HG03196 (cell line): ENCODE data around the gene KIAA0232.
A peak's percentile ranks its signal among the peaks of the same experiment; 100 is the strongest.
"Not testable (repeated sequence)": the region's sequence is repeated elsewhere in the genome, so short reads cannot be mapped to it uniquely, and the experiment has no call there.

Experiments
- ATAC-seq: cut with Tn5 transposase; IDR thresholded peaks from one replicate; pipeline ENCODE4 v1.9.1; 2021; ENCODE audit not compliant: unreplicated experiment

The KIAA0232 gene

GRCh38 chr4:6898763-6899162 is 116.2 kb downstream of the KIAA0232 start:
- ATAC-seq: no peak

DNA sequence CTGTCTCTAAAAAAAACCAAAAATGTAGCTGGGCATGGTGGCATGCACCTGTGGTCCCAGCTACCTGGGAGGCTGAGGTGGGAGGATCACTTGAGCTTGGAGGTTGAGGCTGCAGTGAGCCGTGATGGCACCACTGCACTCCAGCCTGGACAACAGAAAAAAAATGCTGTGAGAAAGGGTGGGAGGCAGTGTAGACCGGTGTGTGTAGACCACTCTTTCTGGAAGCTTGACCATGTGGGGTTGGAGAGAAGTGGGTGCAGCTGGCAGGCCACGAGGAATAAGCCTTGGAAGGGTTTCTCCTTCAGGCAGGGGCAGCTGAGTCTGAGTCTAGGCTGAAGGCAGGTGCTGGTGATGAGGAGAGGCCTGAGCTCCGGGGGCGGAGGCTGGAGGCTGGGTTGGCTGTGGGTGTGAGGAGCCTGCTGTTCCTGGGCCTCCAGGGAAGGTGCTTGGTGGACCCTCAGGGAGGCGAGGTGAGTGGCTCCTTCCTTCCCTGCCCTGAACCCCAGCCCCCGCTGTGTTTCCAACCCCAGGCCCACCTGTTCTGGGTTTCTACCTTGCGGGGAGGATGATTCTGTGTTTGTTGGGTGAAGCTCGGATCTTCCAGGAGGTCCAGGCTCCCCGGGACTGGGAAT is 117.8 kb downstream of the KIAA0232 start:
- ATAC-seq: no peak

GRCh38 chr4:6900956-6901355 is 118.4 kb downstream of the KIAA0232 start:
- no peak for ATAC-seq

DNA sequence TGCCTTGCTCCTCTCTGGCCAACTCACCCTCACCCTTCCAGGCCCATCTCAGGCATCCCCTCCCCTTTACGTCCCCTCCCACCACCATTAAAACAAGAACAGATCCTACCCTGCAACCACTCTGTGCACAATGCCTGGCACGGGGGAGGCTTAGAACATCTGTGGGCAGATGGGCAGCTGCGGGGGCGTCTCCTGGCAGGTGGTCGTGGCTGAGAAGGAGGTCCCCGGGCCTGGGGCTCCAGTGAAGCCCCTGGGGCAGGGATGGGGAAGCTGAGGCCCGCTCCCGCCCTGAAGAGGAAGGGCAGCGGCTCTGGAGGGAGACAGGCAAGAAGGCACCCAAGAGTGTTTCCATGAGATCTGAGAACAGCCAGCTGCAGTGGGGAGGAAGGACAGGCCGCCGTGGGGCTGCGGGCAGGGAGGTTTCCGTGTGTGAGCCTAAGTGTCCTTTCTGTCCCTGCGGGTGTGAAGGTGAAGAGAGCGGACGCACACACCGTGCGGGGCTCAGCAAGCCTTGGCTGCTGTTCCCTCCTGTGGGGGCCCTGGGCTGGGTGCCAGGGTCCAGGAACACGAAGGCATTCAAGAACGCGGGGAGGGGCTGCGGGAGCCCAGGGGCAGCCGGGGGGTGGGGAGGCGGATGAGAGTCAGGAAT is 119.3 kb downstream of the KIAA0232 start:
- ATAC-seq: no peak

DNA sequence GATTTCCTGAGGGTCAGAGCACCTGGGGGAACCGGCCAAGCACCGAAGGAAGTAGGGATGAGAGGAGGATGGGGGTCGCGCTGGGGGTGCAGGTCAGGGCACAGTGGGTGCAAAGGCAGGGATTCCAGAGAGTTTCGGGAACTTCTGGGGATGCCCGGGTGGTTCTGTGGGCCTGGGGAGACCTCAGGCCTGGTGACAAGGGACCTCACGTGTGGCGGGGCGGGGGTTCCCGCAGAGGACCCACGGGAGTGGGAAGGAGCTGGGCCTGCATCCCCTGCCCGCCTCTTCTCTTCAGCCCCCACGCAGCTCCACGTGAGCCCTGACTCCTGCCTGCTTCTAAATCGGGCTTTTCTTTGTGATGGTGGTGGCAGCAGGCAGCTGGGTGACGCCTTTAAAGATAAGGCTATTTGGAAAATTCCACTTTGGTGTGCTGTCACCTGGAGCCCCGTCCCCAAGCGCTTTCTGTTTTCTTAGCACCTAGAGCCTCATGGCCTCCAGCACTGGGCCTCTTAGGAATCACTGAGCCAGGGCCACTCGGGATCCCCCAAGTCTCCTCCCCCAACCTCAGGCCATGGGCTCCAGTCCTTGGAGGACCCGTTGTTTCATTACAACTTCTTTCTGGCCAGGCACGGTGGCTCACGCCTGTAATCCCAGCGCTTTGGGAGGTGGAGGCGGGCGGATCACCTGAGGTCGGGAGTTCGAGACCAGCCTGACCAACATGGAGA is 120.0 kb downstream of the KIAA0232 start:
- ATAC-seq: no peak

GRCh38 chr4:6905516-6906445 is 123.3 kb downstream of the KIAA0232 start:
- no peak for ATAC-seq

DNA sequence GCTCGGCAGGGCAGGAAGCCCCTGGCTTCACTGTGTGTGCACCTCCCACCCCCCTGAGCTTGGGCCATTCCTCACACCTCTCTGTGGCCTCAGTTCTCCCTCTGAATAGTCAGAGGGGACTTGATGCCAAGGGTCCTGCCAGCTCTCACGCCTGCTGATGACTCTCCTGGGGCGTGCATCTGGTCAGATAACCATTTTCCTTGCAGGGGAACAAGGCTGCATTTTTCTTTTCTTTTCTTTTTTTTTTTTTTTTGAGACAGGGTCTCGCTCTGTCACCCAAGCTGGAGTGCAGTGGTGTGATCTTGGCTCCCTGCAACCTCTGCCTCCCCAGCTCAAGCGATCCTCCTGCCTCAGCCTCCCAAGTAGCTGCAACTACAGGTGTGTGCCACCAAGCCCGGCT is 124.0 kb downstream of the KIAA0232 start:
- ATAC-seq: not testable (repeated sequence)

GRCh38 chr4:6907658-6908191 is 125.2 kb downstream of the KIAA0232 start:
- no peak for ATAC-seq

- peak; percentile 3 for ATAC-seq
These were observed 126.0 kb downstream of the KIAA0232 start for GRCh38 chr4:6908432-6909112.

- ATAC-seq: peak; percentile 85
These were observed 126.8 kb downstream of the KIAA0232 start, which contains the start of gene TBC1D14 for GRCh38 chr4:6909113-6909969. TSS of gene TBC1D14 (plus strand) at chr4:6909826. CDS start at chr4:6923390, 13,564 bp downstream.

DNA sequence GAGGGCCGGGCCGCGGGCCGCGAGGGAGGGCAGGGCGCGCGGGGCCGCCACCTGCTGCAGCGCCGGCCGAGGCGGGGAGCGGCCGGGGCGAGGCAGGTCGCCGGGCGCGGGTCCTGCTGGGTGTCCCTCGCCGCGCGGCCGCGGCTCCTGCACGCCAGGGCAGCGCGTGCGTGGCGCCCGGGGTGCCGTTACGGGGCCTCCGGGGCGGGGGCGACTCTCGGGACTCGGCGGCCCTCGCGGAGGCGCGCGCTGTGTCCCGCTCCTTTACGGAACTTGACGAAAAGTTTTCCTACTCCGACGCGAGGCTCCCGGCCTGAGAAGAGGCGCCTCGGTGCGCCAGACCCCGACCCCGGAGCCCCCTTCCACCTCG is 127.4 kb downstream of the KIAA0232 start:
- ATAC-seq: peak; percentile 18

GRCh38 chr4:6910340-6910959 is 127.9 kb downstream of the KIAA0232 start:
- no peak for ATAC-seq

- ATAC-seq: no peak
These were observed 128.7 kb downstream of the KIAA0232 start for GRCh38 chr4:6910960-6911874.

GRCh38 chr4:6911917-6912316 is 129.4 kb downstream of the KIAA0232 start:
- ATAC-seq: not testable (repeated sequence)

DNA sequence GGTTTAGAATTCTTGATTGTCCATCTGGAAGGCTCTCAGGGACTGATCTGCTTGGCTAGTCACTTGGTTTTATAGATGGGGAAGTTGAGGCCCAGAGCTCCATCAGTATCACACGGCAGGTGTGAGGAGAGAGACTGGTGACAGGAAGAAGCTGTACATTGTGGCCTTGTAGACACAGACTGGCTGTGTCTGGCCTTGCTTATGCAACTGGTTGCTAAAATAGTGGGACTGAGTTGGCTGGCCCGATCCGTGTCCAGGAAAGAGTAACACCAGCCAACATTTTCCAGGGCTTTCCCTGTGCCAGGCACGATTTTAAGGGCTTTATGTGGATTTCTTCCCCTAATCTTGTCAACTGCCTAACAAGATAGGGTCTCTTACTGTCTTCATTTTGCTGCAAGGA is 129.9 kb downstream of the KIAA0232 start:
- no peak for ATAC-seq

GRCh38 chr4:6913350-6913905 is 130.9 kb downstream of the KIAA0232 start:
- ATAC-seq: no peak

GRCh38 chr4:6914448-6914847 is 131.9 kb downstream of the KIAA0232 start:
- no peak for ATAC-seq
